WTC11 (cell line): ENCODE results near the gene POLR2L.

Source experiments
- CREB1 ChIP-seq: sonication (generic); formaldehyde crosslinking; IDR thresholded peaks from 2 replicates; pipeline ENCODE4 v1.8.0; 2023; ENCODE audit warnings: mild to moderate bottlenecking, missing genetic modification reagents
- CTCF ChIP-seq: fragments of 200-600 bp; IDR thresholded peaks from 2 replicates; pipeline ENCODE4 v1.8.0; 2022; ENCODE audit warnings: antibody characterized with exemption
- FOXP4 ChIP-seq: sonication (generic); formaldehyde crosslinking; IDR thresholded peaks from 2 replicates; pipeline ENCODE4 v1.8.0; 2022; ENCODE audit warnings: mild to moderate bottlenecking, missing genetic modification reagents
- MAX ChIP-seq: sonication (generic); formaldehyde crosslinking; IDR thresholded peaks from 2 replicates; pipeline ENCODE4 v1.8.0; 2022; ENCODE audit warnings: mild to moderate bottlenecking, missing genetic modification reagents
- SMAD3 ChIP-seq: sonication (generic); formaldehyde crosslinking; IDR thresholded peaks from 2 replicates; pipeline ENCODE4 v1.8.0; 2022; ENCODE audit warnings: missing genetic modification reagents, mild to moderate bottlenecking, borderline replicate concordance
- TP53 ChIP-seq: sonication (generic); formaldehyde crosslinking; IDR thresholded peaks from 2 replicates; pipeline ENCODE4 v1.8.1; 2023; ENCODE audit warnings: mild to moderate bottlenecking, missing genetic modification reagents

DNA sequence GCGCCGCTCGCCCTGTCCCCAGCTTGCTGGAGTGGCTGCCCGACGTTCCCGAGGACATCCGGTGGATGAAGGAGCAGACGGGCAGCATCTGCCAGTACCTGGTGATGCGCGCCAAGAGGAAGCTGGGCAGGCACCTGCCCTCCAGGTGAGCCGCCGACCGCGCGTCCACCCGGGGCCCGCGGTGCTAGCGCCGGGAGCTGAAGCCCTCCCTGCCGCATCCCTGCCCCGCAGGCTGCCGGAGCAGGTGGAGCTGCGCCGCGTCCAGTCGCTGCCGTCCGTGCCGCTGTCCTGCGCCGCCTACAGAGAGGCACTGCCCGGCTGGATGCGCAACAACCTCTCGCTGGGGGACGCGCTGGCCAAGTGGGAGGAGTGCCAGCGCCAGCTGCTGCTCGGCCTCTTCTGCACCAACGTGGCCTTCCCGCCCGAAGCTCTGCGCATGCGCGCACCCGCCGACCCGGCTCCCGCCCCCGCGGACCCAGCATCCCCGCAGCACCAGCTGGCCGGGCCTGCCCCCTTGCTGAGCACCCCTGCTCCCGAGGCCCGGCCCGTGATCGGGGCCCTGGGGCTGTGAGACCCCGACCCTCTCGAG, 17.9 kb downstream of the POLR2L start:
- TF ChIP-seq CTCF (no peak), CREB1 (CRISPR knock-in tag) (no peak), FOXP4 (CRISPR knock-in tag) (no peak), MAX (CRISPR knock-in tag) (no peak), TP53 (CRISPR knock-in tag) (no peak), SMAD3 (CRISPR knock-in tag) (no peak)
